Smooth muscle cell (in vitro differentiated cells): ENCODE measurements around the gene SPTBN1. TPM values are rescaled to one million over a fixed set of nuclear protein-coding genes. Genes with fewer than 3 reads are reported as not detected.
"Not testable (repeated sequence)": the region's sequence is repeated elsewhere in the genome, so short reads cannot be mapped to it uniquely, and the experiment has no call there.

ENCODE experiments used
- DNase-seq: peaks from one replicate; lab custom pipeline; 2025; ENCODE audit not compliant: unreplicated experiment; lab: John Stamatoyannopoulos, UW
- H2AFZ ChIP-seq: fragments of 200-600 bp; sonication (generic); 2 replicates; pipeline ENCODE4 v1.6.0; 2016; ENCODE audit warnings: antibody characterized with exemption, low read depth, mild to moderate bottlenecking
- H3F3A ChIP-seq: fragments of 200-600 bp; sonication (generic); 2 replicates; pipeline ENCODE4 v1.6.0; 2017; ENCODE audit warnings: antibody characterized with exemption, low read depth
- H3K27ac ChIP-seq: fragments of 200-600 bp; sonication (generic); 2 replicates; pipeline ENCODE4 v1.5.1; 2016; ENCODE audit warnings: low read depth, mild to moderate bottlenecking
- H3K27me3 ChIP-seq: fragments of 200-600 bp; sonication (generic); 2 replicates; pipeline ENCODE4 v1.6.1; 2016; ENCODE audit warnings: low read depth, mild to moderate bottlenecking
- H3K36me3 ChIP-seq: fragments of 200-600 bp; sonication (generic); 2 replicates; pipeline ENCODE4 v1.5.1; 2016; ENCODE audit warnings: low read depth
- H3K4me1 ChIP-seq: fragments of 200-600 bp; sonication (generic); 2 replicates; pipeline ENCODE4 v1.5.1; 2016; ENCODE audit warnings: low read depth
- H3K4me2 ChIP-seq: fragments of 200-600 bp; sonication (generic); 2 replicates; pipeline ENCODE4 v1.6.0; 2016; ENCODE audit warnings: mild to moderate bottlenecking
- H3K4me3 ChIP-seq: fragments of 200-600 bp; sonication (generic); 2 replicates; pipeline ENCODE4 v1.5.1; 2016; ENCODE audit warnings: mild to moderate bottlenecking
- H3K79me2 ChIP-seq: fragments of 200-600 bp; sonication (generic); 2 replicates; pipeline ENCODE4 v1.6.0; 2016; ENCODE audit warnings: low read depth, mild to moderate bottlenecking
- H3K9ac ChIP-seq: fragments of 200-600 bp; sonication (generic); 2 replicates; pipeline ENCODE4 v1.6.0; 2016; ENCODE audit warnings: low read depth
- H3K9me3 ChIP-seq: fragments of 200-600 bp; sonication (generic); replicated peaks from 2 replicates; pipeline ENCODE4 v1.5.1; 2016; ENCODE audit warnings: low read depth
- H4K20me1 ChIP-seq: fragments of 200-600 bp; sonication (generic); 2 replicates; pipeline ENCODE4 v1.6.0; 2016; ENCODE audit warnings: low read depth
- CTCF ChIP-seq: fragments of 200-600 bp; sonication (generic); IDR thresholded peaks from 2 replicates; pipeline ENCODE4 v1.5.1; 2017; ENCODE audit warnings: borderline replicate concordance, mild to moderate bottlenecking, antibody characterized with exemption; ENCODE audit not compliant: insufficient read depth, poor library complexity, severe bottlenecking
- WGBS: methylation state at CpG from one replicate; pipeline ENCODE4 v1.1.7; 2016; ENCODE audit warnings: low lambda C conversion rate; 5-methylcytosine and 5-hydroxymethylcytosine counted together
- polyA plus RNA-seq: library from polyadenylated mRNA; unstranded; fragments of >200 nt; fragmentation: Nextera tagmentation; extraction: Ambion mirVana; gene quantifications from 2 replicates; pipeline ENCODE4 v1.2.1, GENCODE V29; 2016
- total RNA-seq: library from RNA; depleted of rRNA; stranded (reverse); fragments of >200 nt; gene quantifications from 2 replicates; pipeline ENCODE4 v1.2.3, GENCODE V29; 2014

Gene SPTBN1
- total and polyA plus RNA-seq, 2 experiments from 2014 or later: 78.7 to 186 TPM

GRCh38 chr2:54483426-54483825 is 27.3 kb downstream of the SPTBN1 start:
- no peak for TF ChIP-seq CTCF
- Histone ChIP-seq H3K4me2 (peak overlapping the region; percentile 70), H3K9me3 (no peaks in the 10 kb centered on the region), H3K9ac (peak overlapping the region; percentile 23), H3K79me2 (peaks cover 78% of the 10 kb centered on the region), H3K27me3 (no peaks in the 10 kb centered on the region), H4K20me1 (peaks cover 44% of the 10 kb centered on the region), H3K4me3 (no peak overlapping the region), H3K27ac (peak overlapping the region; percentile 85), H3F3A (peaks cover 22% of the 10 kb centered on the region), H2AFZ (no peak overlapping the region), H3K4me1 (peaks cover 10% of the 10 kb centered on the region), H3K36me3 (no peaks in the 10 kb centered on the region)
- 17% methylated on average over 5 of the region's 5 CpGs for WGBS
- no peak for DNase-seq

GRCh38 chr2:54485756-54486155 is 29.6 kb downstream of the SPTBN1 start:
- Histone ChIP-seq H3K79me2 (peaks cover 78% of the 10 kb centered on the region), H4K20me1 (peaks cover 67% of the 10 kb centered on the region), H3F3A (peaks cover 22% of the 10 kb centered on the region)
- not testable (repeated sequence) for H3K9me3 ChIP-seq, H3K4me1 ChIP-seq, H3K27me3 ChIP-seq, H3K27ac ChIP-seq, DNase-seq, H3K9ac ChIP-seq, H3K36me3 ChIP-seq, H2AFZ ChIP-seq, H3K4me2 ChIP-seq, H3K4me3 ChIP-seq
- WGBS: 95% methylated on average over 24 of the region's 35 CpGs

GRCh38 chr2:54486766-54487165 is 30.6 kb downstream of the SPTBN1 start:
- Histone ChIP-seq H3F3A (peaks cover 13% of the 10 kb centered on the region), H3K9ac (no peak overlapping the region), H2AFZ (no peak overlapping the region), H3K79me2 (peaks cover 78% of the 10 kb centered on the region), H3K4me3 (no peak overlapping the region), H3K27ac (peak overlapping the region; percentile 24), H3K36me3 (no peaks in the 10 kb centered on the region), H3K4me1 (peaks cover 9% of the 10 kb centered on the region), H3K9me3 (no peaks in the 10 kb centered on the region), H3K4me2 (no peak overlapping the region), H3K27me3 (no peaks in the 10 kb centered on the region), H4K20me1 (peaks cover 73% of the 10 kb centered on the region)
- no peak for DNase-seq
- 78% methylated on average over 4 of the region's 4 CpGs for WGBS
- TF ChIP-seq CTCF: no peak

- H3K79me2 ChIP-seq: peaks cover 96% of the 10 kb centered on the region
- H4K20me1 ChIP-seq: peaks cover 89% of the 10 kb centered on the region
- no peak for DNase-seq
- H3K36me3 ChIP-seq: no peaks in the 10 kb centered on the region
- H3K4me2 ChIP-seq: no peak overlapping the region
- no peak overlapping the region for H3K27ac ChIP-seq
- no peak for TF ChIP-seq CTCF
- no peaks in the 10 kb centered on the region for H3K27me3 ChIP-seq
- H3K4me3 ChIP-seq: no peak overlapping the region
- H3F3A ChIP-seq: no peaks in the 10 kb centered on the region
- WGBS: 92% methylated on average over 2 of the region's 2 CpGs
- no peaks in the 10 kb centered on the region for H3K9me3 ChIP-seq
- H3K9ac ChIP-seq: no peak overlapping the region
- peaks cover 5% of the 10 kb centered on the region for H3K4me1 ChIP-seq
- H2AFZ ChIP-seq: no peak overlapping the region
Observed at GRCh38 chr2:54490863-54491262, 34.7 kb downstream of the SPTBN1 start.
